Lung (tissue), 12 donors: ENCODE data around the gene BAHD1. TPM values are rescaled to one million over a fixed set of nuclear protein-coding genes. Genes with fewer than 3 reads are reported as not detected.

ENCODE experiments used
- ATAC-seq: fragments of 200-7000 bp; cut with Tn5 transposase; one replicate; pipeline ENCODE4 v1.9.1; 2020; ENCODE audit warnings: moderate number of reproducible peaks; ENCODE audit not compliant: insufficient read depth, low FRiP score
- DNase-seq, 3 donors: peaks; one replicate each; pipeline ENCODE4 v3.0.0-alpha.2; 2013 to 2017
- H3K27ac ChIP-seq, 2 donors: one replicate each; pipeline ENCODE4 v1.5.1; 2013; ENCODE audit warnings: mild to moderate bottlenecking in 2 of 2, moderate library complexity in 2 of 2, control low read depth in 1 of 2, inconsistent platforms in 1 of 2, low read depth in 1 of 2, low read length in 1 of 2
- H3K27me3 ChIP-seq, 3 donors: one replicate each; pipeline ENCODE4 v1.5.1; 2013; ENCODE audit warnings: low read length in 2 of 3; ENCODE audit not compliant: control insufficient read depth in 3 of 3, insufficient read depth in 3 of 3
- H3K36me3 ChIP-seq, 4 donors: one replicate each; pipeline ENCODE4 v1.5.1; 2013; ENCODE audit warnings: low read length in 4 of 4, mild to moderate bottlenecking in 1 of 4, moderate library complexity in 1 of 4; ENCODE audit not compliant: control insufficient read depth in 4 of 4, insufficient read depth in 4 of 4
- H3K4me1 ChIP-seq, 5 donors: one replicate each; pipeline ENCODE4 v1.5.1; 2013; ENCODE audit warnings: low read length in 5 of 5, mild to moderate bottlenecking in 2 of 5, moderate library complexity in 1 of 5; ENCODE audit not compliant: control insufficient read depth in 5 of 5, insufficient read depth in 5 of 5
- H3K4me3 ChIP-seq: one replicate; pipeline ENCODE4 v1.5.1; 2013; ENCODE audit warnings: mild to moderate bottlenecking, control low read depth, moderate library complexity
- H3K9ac ChIP-seq, 2 donors: one replicate each; pipeline ENCODE4 v1.5.1; 2013; ENCODE audit warnings: low read length in 2 of 2, control low read depth in 1 of 2; ENCODE audit not compliant: insufficient read depth in 1 of 2
- H3K9me3 ChIP-seq, 4 donors: one replicate each; pipeline ENCODE4 v1.5.1; 2013; ENCODE audit warnings: low read length in 3 of 4, mild to moderate bottlenecking in 1 of 4, moderate library complexity in 1 of 4; ENCODE audit not compliant: control insufficient read depth in 4 of 4, insufficient read depth in 3 of 4
- CTCF ChIP-seq: IDR thresholded peaks from 2 replicates; pipeline ENCODE4 v1.5.1; 2012; ENCODE audit warnings: mild to moderate bottlenecking; ENCODE audit errors: control extremely low read depth, extremely low read depth
- WGBS, 2 donors: extraction: QIAGEN DNeasy Blood & Tissue Kit; methylation state at CpG; one replicate each; pipeline ENCODE4 v1.1.7; 2013; 5-methylcytosine and 5-hydroxymethylcytosine counted together
- polyA plus RNA-seq, 2 donors: library from polyadenylated mRNA; stranded (reverse); fragments of 200-250 nt; gene quantifications; one replicate each; pipeline ENCODE4 v1.2.1, GENCODE V29; 2013
- total RNA-seq, 2 donors: library from RNA; depleted of rRNA in 1 of 2; stranded (reverse); fragments of >200 nt in 1 of 2; gene quantifications; one replicate each; pipeline ENCODE4 v1.2.1, GENCODE V29; 2014 to 2021
- donor health status: control.
- donor health status: control.
- donor health status: Bipolar disorder and iron deficiency.
- donor health status: healthy.
- donor health status: DM: yes; HTN: yes; CAD: no.

BAHD1 gene
- total and polyA plus RNA-seq, 4 donors, result 11.3 to 28.1 (median 13.7) TPM

- H3K9me3 ChIP-seq, result no peaks in the 10 kb centered on the region
- peak overlapping the region; percentile 49 to 54 for H3K9ac ChIP-seq
- peak overlapping the region in 1 of 2 donors; percentile 87 for H3K27ac ChIP-seq
- H3K36me3 ChIP-seq, result peaks cover 0 to 2% (median under 1%) of the 10 kb centered on the region in 4 donors
- H3K4me3 ChIP-seq, result peak overlapping the region; percentile 76
- TF ChIP-seq CTCF, result no peak
- H3K4me1 ChIP-seq, result peaks cover 0 to 23% (median 6%) of the 10 kb centered on the region in 5 donors
- no peaks in the 10 kb centered on the region for H3K27me3 ChIP-seq
- peak; percentile 27 to 49 (median 48) for DNase-seq
- peak; percentile 9 for ATAC-seq
- WGBS, 2 donors, result 7 to 9% methylated on average over 16 of the region's 16 CpGs
Measured at GRCh38 chr15:40471808-40472150, 31.0 kb downstream of the BAHD1 start.

GRCh38 chr15:40472171-40472727, 31.5 kb downstream of the BAHD1 start:
- Histone ChIP-seq H3K36me3 (peaks cover 0 to 2% (median under 1%) of the 10 kb centered on the region in 4 donors), H3K27me3 (no peaks in the 10 kb centered on the region), H3K4me1 (peaks cover 0 to 23% (median 6%) of the 10 kb centered on the region in 5 donors), H3K9me3 (no peaks in the 10 kb centered on the region), H3K27ac (no peak overlapping the region), H3K9ac (peak overlapping the region; percentile 49 to 54), H3K4me3 (no peak overlapping the region)
- 68 to 72% methylated on average over 9 of the region's 9 CpGs for WGBS, 2 donors
- DNase-seq, result no peak
- TF ChIP-seq CTCF, result no peak
- ATAC-seq, result no peak

GRCh38 chr15:40474581-40474980, 33.8 kb downstream of the BAHD1 start:
- Histone ChIP-seq H3K27ac (no peak overlapping the region), H3K9me3 (no peaks in the 10 kb centered on the region), H3K36me3 (no peaks in the 10 kb centered on the region), H3K4me1 (peaks cover 0 to 23% (median 6%) of the 10 kb centered on the region in 5 donors), H3K4me3 (no peak overlapping the region), H3K27me3 (no peaks in the 10 kb centered on the region), H3K9ac (no peak overlapping the region)
- no peak for TF ChIP-seq CTCF
- ATAC-seq, result no peak
- 83 to 84% methylated on average over 8 of the region's 8 CpGs for WGBS, 2 donors
- no peak for DNase-seq
